SKM-1 treated with dmso at 0.1 percent for 144 hours (cell line): ENCODE measurements around the gene ABCB9.
"Not testable (repeated sequence)": the region's sequence is repeated elsewhere in the genome, so short reads cannot be mapped to it uniquely, and the experiment has no call there.

Experiments
- DNase-seq: peaks from one replicate; lab custom pipeline; 2025; ENCODE audit not compliant: unreplicated experiment; lab: John Stamatoyannopoulos, UW

ABCB9 gene

DNA sequence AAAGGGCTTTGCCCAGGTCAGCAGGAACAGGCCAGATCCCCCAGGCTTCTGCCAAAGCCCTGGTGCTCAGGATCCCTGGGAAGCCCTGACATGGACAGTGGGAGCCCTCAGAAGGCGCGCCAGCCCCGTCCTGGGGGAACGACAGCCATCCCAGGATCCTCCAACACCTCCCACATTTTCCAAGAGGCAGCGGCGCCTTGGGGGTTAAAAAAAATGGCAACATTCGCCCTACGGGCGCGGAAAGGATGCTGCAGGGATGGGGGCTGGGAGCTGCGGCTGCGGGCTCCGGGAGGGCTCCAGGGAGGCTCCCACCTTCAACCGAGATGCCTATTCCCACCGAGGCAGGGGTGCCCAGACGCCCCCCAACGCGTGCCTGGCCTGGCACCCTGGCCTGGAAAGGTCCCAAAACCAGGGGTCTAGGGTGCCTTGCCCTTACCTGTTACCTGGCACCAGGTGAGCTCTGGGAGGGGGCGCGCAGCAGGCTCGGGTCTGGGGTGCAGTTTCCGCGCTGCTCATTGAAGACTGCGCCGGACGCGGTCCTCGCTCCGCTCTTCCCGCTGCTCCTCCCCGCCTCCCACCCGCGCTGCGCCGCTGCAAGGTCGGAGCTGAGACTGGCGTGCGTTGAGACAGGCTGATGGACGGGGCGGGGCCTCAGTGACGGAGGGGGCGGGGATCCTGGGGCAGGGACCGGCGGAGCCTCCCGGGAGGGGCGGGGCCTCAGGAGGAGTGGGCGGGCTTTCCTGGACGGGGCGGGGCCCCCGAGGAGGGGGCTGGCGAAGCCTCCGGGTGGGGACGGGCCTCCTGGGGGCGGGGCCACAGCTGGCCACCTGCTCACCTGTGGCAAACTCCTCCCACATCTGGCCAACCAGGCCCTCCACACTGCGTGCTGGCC lies at the start of gene ABCB9:
Gene ABCB9, minus strand, starts transcription at position 613 of the 892 bp plus-strand sequence. CDS start 6,228 bp downstream, outside the sequence.
- peak; percentile 24 for DNase-seq

DNA sequence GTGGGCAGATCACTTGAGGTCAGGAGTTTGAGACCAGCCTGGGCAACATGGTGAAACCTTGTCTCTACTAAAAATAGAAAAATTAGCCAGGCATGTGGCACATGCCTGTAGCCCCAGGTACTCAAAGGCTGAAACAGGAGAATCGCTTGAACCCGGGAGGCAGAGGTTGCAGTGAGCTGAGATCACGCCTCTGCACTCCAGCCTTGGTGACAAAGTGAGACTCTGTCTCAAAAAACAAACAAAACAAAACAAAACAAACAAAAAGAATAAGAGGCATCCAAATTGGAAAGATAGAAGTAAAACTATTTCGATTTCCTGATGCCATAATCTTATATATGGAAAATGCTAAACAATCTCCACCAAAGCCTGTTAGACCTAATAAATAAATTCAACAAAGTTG lies 48.2 kb upstream of the ABCB9 start:
- not testable (repeated sequence) for DNase-seq

DNA sequence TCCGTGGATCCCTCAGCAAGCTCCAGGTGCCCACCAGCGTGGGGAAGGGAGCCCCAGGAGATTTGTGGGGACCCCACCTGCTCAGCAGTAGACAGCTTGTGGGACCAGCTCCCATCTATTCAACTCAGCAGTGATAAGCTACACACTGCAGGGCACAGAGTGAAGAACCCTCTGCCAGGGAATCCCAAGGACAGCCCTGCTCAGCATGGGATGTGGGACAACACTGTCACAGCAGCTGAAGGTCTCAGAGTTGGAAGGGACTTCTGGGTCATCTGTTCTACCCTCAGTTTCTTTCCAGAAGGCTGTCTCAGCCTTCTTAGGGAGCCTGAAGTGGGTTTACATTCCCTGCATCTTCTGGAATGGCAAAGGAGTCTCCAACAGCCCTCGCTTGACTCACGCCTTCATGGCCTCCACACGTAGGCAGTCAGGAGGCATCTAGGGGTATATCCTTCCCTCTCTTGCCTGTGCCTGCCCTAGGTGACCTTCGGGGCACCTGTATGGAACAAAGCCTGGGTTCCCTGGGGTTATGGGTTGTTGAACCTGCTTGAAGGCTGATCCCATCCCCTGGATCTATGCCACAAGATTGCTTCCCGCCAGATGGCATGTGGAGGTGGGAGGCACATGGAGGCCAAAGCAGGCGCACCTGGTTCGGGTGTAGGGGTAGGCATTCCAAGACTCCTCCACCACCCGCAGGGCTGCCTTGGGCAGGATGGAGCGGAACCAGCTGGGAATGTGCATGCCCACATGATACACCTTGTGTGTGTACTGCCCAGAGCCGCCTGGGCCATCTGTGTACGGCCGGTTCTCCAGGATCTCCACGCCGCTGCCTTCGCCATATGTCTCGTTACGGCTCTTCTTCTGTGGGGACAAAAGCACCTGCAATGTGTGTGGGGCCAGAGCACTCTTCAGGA lies 47.2 kb upstream of the ABCB9 start:
- DNase-seq, result no peak

DNA sequence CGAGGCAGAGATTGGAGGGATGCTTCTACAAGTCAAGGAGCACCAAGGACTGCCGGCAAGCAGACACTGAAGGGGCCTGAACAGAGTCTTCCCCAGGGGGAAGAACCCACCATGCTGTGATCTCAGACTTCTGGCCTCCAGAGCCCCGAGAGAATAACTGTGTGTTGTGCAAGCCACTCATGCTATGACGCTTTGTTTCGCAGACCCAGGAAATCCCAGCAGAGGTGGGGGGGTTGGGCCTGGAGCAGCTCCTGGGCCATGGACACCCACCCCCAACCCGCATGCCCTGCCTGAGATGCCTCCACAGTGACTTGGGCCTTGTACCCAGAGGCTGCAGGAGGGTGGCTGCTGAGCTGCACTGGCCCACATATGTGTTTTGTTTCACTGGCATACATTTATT lies 45.4 kb upstream of the ABCB9 start:
- DNase-seq, result no peak

DNA sequence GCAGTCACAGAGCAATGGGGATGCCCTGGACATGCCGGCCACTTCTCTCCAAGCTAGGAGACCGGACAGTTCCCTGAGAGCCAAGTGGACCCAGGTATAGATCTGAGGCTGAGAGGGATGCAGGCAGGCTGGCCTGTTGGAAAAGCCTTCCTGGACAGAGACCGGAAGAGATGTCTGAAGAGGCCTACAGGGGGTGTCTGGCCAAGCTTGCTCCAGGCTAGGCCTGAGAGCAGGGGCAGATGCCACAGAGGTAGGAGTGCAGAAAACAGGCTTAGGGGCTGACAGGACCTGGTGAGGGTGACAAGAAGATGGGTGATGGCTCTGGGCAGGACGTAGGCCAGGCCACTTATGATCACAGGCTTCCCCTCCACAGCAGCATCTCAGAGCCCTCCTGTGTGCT lies 44.4 kb upstream of the ABCB9 start:
- no peak for DNase-seq

DNA sequence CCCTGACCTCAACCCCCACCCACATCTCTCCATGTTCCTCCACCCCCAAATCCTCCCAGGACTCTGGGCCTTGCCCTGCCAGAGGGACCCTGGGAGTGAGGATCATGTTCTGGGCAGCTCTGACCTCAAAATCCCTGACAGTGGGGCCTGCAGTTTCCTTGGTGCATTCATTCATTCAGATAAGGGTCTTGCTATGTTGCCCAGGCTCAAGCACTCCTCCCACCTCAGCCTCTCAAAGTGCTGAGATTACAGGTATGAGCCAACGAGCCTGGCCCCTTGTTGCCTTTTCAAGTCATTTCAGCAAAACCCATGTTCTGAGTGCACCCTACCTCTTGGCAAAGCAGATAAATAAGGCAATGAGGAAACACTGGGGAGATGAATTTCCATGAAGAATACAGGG lies 43.8 kb upstream of the ABCB9 start:
- no peak for DNase-seq

DNA sequence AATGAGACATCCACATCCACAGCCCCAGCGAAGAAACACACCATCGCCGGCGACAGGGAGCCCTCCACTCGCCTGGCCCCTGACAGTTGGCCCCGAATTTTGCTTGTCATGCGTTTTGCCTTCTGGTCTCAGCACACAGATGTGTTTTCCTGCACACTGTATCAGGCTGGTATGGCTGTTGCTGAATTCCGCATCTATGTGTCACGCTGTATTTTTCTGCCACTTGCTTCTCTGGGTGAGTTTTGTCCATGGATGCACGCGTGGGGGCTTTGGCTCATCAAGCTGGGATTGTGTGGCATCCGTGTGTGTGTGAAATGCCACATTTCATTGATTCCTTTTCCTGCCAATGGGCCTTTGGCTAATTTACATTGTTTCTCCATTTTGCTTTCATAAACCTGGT lies 40.7 kb upstream of the ABCB9 start:
- DNase-seq, result no peak

DNA sequence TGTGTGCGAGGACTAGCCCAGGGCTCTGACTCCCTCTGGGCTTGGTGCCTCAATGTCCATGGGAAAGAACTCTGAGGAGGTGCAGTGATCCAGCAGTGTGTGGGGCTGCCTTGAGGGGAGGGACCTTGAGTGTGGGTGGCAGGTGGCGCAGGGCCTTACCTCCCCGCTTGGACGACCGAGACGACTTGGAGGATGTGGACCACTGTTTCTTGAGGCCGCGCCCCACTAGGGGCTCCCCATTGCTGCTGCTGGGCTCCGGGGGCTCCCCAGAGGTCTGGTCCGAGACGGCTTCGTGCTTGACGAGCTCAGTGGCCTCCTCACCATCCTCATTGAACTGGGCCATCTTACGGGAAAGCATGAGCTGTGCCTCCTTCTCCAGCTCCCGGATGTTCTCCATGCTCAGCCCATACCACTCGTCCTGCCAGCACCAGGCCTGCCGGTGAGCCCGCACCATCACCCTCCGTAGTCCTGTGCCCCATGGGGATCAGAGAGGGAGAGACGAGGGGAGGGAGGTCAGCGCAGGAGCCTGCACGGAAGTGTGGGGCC lies 38.9 kb upstream of the ABCB9 start:
- no peak for DNase-seq

DNA sequence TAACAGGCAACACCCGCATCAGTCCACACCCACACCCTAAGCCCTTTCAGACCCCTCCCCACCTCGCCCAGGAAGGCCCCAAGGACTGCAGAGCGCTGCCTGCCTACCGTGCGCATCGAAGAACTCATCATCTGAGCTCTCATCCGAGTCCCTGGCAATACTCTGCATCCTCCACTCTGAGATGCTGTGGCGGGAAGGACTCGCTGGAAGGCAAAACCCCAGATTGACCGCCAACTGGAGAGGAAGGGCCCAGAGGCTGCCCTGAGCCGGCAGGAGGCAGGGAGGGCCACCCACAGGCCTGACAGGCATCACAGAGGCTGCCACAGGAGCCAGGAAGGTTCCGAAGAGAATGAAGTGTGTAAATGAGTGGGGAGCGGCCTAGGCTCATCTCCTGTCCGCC lies 38.0 kb upstream of the ABCB9 start:
- DNase-seq, result no peak

DNA sequence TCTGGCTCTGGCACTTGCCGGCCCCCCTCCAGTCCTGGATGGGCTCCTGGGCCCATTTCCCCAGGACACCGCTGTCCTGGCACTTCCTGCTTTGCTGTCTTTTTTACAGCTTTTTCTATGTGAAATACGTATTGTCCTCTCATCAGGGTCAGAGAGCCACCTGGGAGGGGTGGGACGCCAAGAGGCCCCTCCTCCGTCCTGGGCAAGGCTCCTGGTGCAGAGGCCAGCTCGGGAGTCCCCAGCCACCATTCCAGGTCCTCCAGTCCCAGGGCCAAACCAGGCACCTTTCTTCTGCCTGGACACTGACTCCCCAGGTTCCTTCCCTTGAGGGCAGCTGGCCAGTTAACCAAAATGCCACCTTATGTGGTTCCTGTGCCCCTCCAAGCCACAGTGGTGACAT lies 37.0 kb upstream of the ABCB9 start:
- no peak for DNase-seq

DNA sequence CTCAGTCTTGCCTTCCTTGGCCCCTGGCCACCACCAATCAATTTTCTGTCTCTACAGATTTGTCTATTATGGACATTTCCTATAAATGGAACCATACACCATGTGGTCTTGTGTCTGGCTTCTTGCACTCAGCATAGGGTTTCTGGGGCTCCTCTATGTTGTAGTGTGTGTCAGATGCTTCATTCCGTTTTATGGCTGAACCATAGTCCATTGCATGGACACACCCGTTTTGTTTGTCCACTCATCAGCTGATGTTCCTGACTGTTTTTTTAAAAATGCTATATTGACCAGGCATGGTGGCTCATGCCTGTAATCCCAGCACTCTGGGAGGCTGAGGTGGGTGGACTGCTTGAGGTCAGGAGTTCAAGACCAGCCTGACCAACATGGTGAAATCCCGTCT lies 35.2 kb upstream of the ABCB9 start:
- DNase-seq, result no peak

DNA sequence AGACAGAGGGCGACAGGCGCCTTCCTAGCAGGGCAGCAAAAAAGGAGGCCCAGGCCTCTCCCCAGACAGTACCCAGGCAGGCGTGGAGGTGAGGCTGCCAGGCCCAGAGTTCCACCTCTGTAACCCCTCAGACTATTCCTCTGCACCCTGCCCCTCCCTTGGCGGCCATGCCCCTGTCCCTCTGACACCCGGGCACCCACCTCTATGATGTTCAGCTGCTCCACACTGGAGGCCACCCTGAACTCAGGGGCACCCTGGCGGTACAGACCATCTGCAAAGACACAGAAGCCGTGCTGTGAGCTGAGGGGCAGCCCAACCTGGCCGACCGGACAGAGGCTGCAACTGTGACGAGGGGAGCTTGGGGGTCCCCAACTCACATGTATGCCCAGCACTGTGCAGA lies 34.3 kb upstream of the ABCB9 start:
- no peak for DNase-seq

DNA sequence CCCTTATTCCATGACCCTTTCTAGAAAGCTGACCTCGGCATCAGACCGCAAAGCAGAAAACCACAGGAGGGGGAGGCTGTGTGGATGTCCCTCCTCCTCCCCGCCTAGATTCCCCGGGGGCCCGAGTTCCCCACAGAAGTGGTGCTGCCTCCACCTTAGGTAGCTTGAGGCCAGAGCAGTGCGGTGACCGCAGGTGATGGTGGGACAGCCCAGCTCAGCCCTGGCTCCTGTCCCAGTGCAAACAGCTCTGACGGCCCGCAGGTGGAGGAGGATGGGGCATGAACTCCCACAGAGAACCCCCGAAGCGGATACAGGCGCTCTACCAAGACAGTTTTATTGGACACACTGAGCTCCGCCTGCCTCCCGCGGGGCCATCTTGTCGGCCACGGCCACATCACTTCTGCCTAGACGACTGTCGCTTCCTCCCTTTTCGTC lies 33.7 kb upstream of the ABCB9 start:
- no peak for DNase-seq

DNA sequence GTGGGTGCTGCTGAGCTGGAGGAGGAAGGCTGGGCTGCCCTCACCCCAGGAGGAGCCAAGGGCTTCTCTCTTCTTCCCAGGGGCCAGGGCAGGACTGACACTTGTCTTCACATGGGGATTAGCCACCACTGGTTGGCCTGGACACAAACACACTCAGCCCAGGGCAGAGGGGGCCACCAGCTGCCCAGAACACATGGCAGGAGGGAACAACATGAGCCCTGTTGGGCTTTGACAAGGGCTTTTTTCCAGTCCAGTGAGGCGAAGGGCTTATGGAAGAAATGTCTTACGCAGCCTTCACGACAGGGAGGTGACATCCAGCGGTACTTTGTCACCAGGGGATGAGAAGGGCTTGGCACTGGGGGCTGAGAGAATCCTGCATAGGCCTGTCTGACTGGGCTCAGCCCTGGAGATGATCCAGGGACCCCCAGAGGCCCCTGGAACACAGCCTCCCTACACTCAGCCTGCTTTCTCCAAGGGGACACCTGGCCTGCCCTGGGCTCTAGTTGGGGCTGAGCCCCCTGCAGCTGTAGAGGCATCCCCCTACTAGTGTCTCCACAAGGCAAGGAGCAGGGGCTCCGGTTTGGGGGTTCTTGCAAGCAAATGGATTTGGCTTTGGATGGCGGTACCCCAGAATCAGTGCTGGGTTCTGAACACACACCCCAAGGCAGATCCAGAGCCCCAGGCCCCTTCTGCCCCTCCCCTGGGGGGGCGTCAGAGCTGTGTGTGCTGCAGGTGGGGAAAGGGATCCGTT lies 33.1 kb upstream of the ABCB9 start:
- no peak for DNase-seq

DNA sequence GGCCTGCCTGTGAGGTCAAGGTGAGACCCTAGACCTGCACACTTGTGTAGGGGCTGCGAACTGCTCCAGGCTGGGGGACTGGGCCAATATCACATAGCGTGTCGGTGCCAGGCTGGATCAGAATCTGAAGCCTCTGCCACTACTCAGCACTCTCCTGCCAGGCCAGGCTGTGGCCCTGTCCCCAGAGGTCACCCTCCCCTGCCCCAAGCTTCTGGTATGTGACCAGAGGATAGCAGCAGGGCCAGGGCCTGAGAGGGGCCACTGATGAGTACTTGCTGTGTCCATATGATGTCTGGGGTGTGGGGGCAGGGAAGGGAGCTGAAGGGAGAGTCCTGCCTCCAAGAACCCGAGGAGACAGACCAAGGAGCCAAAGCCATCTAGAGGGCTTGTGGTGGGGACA lies 32.1 kb upstream of the ABCB9 start:
- no peak for DNase-seq

DNA sequence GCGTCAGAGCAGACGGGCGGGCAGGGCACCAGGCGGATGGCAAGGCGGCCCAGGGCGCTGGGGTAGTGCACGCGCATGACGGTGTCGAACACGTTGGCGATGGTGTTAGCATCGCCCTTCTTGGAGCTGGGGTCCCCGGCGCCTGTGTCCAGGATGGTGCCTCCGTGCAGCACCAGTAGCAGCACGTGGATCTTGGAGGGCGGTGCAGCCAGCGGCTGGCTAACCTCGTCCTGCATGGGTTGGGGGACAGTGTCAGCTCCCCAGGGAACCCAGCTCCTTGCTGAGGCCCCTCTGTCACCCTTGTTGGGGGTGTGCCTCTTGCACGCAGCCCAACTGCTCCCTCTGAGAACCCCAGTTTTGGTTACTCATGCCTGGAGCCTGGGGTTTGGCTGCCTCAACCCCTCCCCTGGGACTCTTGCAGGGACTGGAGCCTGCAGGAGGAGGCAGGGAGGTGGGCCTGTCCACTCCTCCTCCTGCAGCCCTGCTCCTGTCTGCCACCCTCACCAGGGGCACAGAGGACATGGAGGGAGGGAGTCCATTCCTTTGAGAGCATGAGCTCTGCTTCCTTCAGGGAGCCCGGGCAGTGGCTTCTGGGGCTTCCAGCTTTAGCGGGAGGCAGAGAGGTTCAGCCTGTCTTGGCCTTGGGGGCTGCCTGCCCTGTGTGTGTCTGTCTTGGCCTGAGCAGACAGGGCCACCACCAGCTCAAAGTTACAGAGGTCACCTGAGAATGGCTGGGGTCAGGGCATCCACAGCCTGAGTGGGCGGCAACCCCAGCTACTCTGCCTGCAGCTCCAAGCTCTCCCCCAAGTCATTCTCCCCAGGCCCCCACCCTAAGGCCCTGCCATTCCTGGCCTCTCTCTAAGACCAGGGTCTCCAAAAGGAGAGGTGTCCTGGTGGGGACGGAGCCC lies 31.3 kb upstream of the ABCB9 start:
- DNase-seq, result no peak

DNA sequence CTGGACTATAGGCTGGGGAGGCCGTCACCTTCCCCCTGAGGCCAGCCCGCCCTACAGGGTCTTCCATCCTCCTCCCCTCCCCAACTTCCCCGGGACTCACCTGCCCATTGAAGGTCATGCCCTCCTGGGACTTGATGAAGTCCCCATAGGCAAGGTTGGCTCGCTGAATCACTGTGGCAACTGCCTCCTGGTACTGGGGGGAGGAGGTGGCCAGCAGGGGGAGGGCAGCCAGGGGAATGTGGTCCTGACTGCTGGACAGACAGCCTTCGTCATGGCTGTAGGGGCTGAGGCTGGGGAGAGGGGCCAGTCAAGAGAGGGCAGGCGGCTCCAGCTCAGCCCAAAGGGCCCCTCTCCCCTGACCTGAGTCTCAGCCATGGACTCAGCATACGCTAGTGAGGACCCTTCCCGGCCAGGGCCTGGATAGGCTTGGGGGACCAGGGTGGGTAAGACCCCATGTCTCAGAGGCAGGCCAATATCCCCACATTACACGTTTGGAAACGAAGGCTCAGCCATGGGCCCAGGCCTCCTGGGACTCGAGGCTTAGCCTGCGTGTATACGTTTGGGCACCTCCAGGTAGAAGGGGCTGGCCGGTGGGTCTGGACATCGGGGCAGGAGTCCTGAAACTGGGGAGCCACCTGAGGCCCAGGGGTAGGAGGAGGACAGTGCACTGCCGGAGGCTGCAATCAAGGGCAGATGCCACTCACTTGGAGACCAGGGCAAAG lies 30.5 kb upstream of the ABCB9 start:
- DNase-seq, result no peak

DNA sequence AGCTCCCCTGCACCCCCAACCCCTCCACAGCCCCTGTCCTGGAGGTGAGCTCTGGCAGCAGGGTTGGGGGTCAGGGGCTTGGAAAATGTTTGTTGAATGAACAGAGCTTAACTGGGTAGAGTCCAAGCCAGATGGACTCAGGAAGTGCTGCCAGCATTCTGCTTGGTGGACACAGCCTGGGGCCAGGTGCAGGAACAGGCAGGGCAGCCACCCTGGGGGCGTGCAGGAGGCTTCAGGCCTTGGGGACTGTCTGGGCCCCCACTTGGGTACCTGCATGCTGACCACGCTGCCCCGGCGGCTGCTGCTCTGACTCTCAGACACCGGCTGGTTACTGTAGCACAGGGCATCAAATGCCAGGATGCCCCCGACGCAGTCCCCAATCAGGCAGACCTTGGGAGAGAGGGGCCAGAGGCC lies 29.9 kb upstream of the ABCB9 start:
- DNase-seq, result no peak

DNA sequence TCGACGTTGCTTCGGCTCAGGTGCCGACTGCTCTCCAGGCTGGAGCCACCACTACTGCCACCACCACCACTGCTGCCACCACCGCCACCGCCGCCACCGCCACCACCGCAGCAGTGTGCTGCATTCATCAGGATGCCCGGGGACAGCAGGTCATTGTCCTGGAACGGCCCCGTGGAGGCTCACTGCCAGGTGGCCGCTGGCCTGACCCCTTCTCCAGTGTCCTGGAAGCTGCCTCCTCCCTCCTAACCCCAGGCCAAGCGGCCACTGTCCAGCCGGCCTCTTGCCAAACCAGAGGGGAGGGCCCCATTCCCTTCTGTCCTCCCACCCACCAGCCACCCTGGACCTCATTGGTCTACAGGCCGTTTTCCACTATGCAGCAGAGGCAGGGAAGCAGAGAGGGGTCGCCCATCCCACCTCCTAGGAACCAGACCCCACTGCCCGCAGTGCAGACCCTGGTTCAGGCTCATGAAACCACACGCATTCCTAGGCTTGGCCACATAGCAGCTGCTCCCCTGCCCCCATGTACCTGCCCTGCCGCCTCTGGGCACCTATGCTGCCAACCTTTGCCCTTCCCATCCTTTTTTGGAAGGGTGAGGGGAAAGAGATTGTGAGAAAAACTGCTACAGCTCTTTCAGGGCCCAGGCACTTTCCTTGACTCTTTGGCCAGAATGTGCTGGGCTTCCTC lies 29.4 kb upstream of the ABCB9 start:
- DNase-seq, result no peak
